Femur (tissue), 1 donor: ENCODE data around the gene NDFIP1.

ENCODE experiments used
- DNase-seq: peaks from one replicate; pipeline ENCODE4 v3.0.0-alpha.2; 2017

NDFIP1 gene

GRCh38 chr5:142095035-142095434 is 13.5 kb upstream of the NDFIP1 start:
- peak; percentile 44 for DNase-seq

- no peak for DNase-seq
These were observed 12.8 kb upstream of the NDFIP1 start for GRCh38 chr5:142095651-142096330.

GRCh38 chr5:142096382-142096781 is 12.2 kb upstream of the NDFIP1 start:
- no peak for DNase-seq

- no peak for DNase-seq
These were observed 10.9 kb upstream of the NDFIP1 start for GRCh38 chr5:142097681-142098080.

GRCh38 chr5:142098275-142098674 is 10.3 kb upstream of the NDFIP1 start:
- DNase-seq: no peak

GRCh38 chr5:142098931-142099330 is 9.6 kb upstream of the NDFIP1 start:
- no peak for DNase-seq

DNA sequence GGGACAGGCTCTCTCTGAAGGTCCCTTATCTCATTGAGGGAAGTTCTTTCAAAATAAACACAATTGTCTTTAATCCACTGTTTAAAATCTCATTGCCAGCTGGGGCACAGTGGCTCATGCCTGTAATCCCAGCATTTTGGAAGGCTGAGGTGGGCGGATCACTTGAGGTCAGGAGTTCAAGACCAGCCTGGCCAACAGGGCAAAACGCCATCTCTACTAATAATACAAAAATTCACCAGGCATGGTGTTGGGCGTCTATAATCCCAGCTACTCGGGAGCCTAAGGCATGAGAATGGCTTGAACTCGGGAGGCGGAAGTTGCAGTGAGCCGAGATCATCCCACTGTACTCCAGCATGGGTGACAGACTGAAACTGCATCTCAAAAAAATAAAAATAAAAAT is 8.3 kb upstream of the NDFIP1 start:
- no peak for DNase-seq

DNA sequence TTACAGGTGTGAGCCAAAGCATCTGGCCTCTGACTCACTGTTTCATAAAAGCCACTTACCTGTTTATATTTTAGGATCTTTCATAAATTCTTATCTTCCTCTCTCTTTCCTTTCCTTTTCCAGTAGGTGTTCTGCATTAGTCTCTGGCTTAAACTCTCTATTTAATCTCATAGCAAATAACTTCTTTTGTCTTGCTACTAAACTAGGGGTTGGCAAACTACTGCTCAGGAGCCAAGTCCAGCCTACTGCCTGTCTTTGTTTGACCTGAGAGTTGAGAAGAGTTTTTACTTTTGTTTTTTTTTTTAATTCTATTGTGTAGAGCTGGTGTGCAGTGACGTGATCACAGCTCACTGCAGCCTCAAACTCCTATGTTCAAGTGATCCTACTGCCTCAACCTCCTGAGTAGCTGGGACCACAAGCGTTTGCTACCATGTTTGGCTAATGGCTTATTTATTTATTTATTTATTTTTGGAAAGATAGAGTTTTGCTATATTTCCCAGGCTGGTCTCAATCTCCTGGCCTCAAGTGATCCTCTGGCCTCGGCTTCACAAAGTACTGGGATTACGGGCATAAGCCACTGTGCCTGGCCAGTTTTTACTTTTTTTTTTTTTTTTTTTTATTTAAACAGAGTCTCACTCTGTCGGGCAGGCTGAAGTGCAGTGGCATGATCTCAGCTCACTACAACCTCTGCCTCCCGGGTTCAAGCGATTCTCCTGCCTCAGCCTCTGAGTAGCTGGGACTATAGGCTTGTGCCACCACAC is 5.4 kb upstream of the NDFIP1 start:
- no peak for DNase-seq

DNA sequence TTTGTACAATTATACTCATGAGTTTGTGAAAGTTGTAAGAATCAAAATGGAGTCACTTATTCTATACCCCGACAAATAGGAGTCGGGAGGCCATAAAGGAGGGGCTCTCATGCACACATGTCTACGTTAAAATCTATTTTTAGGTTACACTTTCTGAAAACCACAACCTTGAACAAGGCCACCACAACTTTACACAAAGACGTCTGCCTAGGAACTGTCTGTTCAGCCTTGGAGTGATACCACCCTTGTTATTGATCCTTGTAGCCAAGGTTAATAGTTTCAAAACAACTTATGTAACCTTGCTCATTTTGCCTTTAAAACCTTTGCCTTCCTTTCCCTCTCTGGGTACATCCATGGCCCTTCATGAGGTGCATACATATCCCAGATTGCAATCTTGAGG is 4.1 kb upstream of the NDFIP1 start:
- no peak for DNase-seq

DNA sequence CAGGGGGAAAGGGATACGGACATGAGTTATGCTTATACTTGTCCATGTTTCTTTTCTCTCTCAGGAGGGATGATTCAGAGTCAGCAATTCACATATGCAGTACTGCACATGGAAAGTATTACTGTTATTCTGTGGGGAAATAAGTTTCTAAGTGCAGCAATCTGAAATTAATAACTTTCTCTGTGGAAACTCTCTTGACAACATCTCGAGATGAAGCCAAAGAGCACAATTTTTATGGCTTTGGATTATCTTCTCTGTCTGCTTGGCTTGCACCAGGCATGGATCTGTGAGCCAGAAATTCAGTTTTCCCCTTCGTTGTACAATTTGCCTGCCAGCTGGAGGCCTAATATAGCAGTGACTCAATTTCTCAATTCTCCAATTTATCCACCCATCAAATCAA is 2.5 kb upstream of the NDFIP1 start:
- DNase-seq: peak; percentile 83

DNA sequence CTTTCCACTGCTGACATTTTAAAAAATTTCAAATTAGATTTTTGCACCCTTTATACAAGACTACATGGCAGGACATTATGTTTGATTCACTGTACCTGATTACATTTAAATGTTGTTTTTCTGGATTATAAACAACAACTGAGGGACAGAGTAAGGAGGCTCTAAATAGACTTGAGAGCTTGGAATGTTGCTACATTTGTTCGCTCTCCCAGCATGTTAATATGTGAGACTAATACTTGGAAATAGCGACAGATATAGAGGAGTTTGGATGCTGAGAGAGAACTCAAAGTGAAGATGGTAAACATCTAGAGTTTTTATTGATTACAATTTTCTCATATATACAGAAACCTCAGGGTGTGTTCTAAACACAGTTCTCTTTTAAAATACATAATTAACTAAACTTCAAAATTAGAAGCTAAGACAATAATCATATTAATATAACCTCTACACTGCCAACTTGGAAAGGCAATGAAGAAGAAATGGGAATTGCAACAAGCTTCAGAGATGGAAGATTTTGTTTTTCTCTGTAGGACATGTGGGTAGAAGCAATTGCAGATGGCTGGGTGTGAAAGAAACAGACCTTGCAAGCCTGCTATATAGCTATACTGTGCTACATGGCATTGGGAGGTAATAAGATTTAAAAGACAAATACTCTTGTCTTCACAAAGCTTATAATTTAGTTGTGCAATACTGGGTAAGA is 1.4 kb upstream of the NDFIP1 start:
- DNase-seq: no peak

DNA sequence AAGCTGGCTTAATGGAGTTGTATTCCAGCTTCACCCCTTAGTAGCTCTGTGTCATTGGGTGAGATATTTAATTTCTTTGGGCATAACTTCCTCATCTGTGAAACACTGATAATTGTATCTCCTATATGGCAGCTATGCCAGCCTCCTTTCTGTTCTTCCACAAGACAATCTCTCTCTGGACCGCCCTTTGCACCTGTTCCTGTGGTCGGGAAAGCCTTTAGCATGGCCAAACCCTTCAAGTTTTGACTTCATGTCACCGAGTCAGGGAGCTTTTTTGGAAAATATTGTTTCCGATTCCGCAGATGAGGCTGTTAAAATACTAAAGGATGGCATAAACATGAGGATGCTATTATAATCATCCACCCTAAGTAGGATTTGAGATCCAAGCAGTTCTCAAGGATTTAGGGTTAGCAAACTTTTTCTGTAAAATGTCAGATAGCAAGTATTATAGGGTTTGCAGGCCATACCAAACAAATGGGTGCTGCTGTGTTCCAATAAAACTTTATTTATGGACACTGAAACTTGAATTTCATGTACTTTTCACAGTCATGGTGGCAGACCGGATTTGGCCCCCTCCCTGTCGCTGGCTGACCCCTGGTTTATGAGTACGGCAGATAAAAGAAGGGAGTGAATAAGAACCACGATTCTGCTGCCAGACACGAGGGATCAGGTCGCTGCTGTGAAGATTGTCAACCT is 695 bp upstream of the NDFIP1 start:
- no peak for DNase-seq

GRCh38 chr5:142109331-142110045 is 909 bp downstream of the NDFIP1 start:
- DNase-seq: peak; percentile 50

DNA sequence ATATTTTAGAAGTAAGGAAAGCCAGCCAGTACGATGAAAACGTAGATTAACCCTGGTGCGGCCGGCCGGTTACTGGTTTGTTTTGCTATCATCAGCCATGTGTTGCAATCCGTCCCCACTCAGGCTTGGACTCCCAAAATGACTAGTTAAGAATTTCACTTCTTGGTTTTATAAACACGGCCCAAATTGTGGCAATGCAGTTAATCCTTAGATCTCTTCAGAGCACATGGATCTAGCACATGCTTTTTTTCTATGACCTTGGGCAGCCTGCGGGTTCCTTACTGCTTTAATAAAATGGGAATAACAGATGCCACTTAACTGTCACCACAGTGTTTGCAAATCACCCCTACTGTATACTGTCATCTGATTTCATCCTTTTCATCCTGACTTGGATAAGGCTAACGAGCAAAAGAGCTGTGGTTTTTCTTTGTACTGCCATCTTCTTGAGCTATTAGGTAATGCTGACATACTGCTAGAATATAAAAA is 1.5 kb downstream of the NDFIP1 start:
- peak; percentile 49 for DNase-seq

GRCh38 chr5:142110988-142111687 is 2.6 kb downstream of the NDFIP1 start:
- no peak for DNase-seq

- no peak for DNase-seq
These were observed 6.1 kb downstream of the NDFIP1 start for GRCh38 chr5:142114687-142115086.

GRCh38 chr5:142115937-142116614 is 7.5 kb downstream of the NDFIP1 start:
- DNase-seq: no peak

GRCh38 chr5:142117579-142118151 is 9.1 kb downstream of the NDFIP1 start:
- DNase-seq: peak; percentile 23

GRCh38 chr5:142118155-142118686 is 9.6 kb downstream of the NDFIP1 start:
- DNase-seq: no peak

- no peak for DNase-seq
These were observed 10.6 kb downstream of the NDFIP1 start for GRCh38 chr5:142119051-142119625.
